Upper lobe of left lung (tissue), 4 donors: Measurements from ENCODE around the gene NCLN.

Experiments
- POLR2A ChIP-seq, 4 donors: fragments of 450-650 bp; IDR thresholded peaks; one replicate each; pipeline ENCODE4 v1.5.1; 2016 to 2017; ENCODE audit warnings: antibody characterized with exemption in 4 of 4, mild to moderate bottlenecking in 2 of 4
- TF ChIP-seq, protein P1 (sequence below), 6 experiments: fragments of 450-650 bp in 4 of 6; fragments of 200-600 bp in 2 of 6; sonication (generic) in 2 of 6; IDR thresholded peaks; one replicate each; pipeline ENCODE4 v1.5.1; 2016 to 2019; ENCODE audit warnings: antibody characterized with exemption in 6 of 6

GRCh38 chr19:3154957-3155736, 30.6 kb upstream of the NCLN start:
- TF ChIP-seq, protein P1, sequence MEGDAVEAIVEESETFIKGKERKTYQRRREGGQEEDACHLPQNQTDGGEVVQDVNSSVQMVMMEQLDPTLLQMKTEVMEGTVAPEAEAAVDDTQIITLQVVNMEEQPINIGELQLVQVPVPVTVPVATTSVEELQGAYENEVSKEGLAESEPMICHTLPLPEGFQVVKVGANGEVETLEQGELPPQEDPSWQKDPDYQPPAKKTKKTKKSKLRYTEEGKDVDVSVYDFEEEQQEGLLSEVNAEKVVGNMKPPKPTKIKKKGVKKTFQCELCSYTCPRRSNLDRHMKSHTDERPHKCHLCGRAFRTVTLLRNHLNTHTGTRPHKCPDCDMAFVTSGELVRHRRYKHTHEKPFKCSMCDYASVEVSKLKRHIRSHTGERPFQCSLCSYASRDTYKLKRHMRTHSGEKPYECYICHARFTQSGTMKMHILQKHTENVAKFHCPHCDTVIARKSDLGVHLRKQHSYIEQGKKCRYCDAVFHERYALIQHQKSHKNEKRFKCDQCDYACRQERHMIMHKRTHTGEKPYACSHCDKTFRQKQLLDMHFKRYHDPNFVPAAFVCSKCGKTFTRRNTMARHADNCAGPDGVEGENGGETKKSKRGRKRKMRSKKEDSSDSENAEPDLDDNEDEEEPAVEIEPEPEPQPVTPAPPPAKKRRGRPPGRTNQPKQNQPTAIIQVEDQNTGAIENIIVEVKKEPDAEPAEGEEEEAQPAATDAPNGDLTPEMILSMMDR (IDR thresholded peaks at IDR 0.05) = peak in 1 of 6 experiments; percentile 5
- TF ChIP-seq POLR2A (IDR thresholded peaks at IDR 0.05) = peak in 2 of 4 donors; percentile 53 to 57
